DOHH2 (cell line): Measurements from ENCODE around the gene MOV10L1.
"Not testable (repeated sequence)": the region's sequence is repeated elsewhere in the genome, so short reads cannot be mapped to it uniquely, and the experiment has no call there.

Source experiments
- H3F3A ChIP-seq: fragments of 200-600 bp; sonication (generic), shearing (Covaris generic); 2 replicates; pipeline ENCODE4 v1.6.0; 2016; ENCODE audit warnings: antibody characterized with exemption, mild to moderate bottlenecking; ENCODE audit not compliant: control insufficient read depth, insufficient read depth
- H3K27ac ChIP-seq: fragments of 200-600 bp; sonication (generic); 2 replicates; pipeline ENCODE4 v1.5.1; 2014; ENCODE audit warnings: low read depth, mild to moderate bottlenecking, low read length, moderate library complexity
- H3K27me3 ChIP-seq: fragments of 200-600 bp; sonication (generic); 2 replicates; pipeline ENCODE4 v1.6.1; 2014; ENCODE audit warnings: mild to moderate bottlenecking, low read length, mixed read lengths; ENCODE audit not compliant: control insufficient read depth
- H3K36me3 ChIP-seq: fragments of 200-600 bp; sonication (generic); 2 replicates; pipeline ENCODE4 v1.6.1; 2014; ENCODE audit warnings: mild to moderate bottlenecking, low read length, moderate library complexity, mixed read lengths; ENCODE audit not compliant: control insufficient read depth
- H3K4me1 ChIP-seq: fragments of 200-600 bp; sonication (generic); 2 replicates; pipeline ENCODE4 v1.6.1; 2014; ENCODE audit warnings: mild to moderate bottlenecking, low read length, mixed read lengths; ENCODE audit not compliant: control insufficient read depth
- H3K4me2 ChIP-seq: fragments of 200-600 bp; sonication (generic); 2 replicates; pipeline ENCODE4 v1.6.0; 2014; ENCODE audit warnings: mild to moderate bottlenecking, low read length, moderate library complexity
- H3K4me3 ChIP-seq: fragments of 200-600 bp; sonication (generic); 2 replicates; pipeline ENCODE4 v1.5.1; 2014; ENCODE audit warnings: mild to moderate bottlenecking, low read length, mixed read lengths
- H3K79me2 ChIP-seq: fragments of 200-600 bp; sonication (generic); 2 replicates; pipeline ENCODE4 v1.6.1; 2014; ENCODE audit warnings: mild to moderate bottlenecking, low read length, mixed read lengths; ENCODE audit not compliant: control insufficient read depth
- H3K9me2 ChIP-seq: fragments of 200-600 bp; sonication (generic); replicated peaks from 2 replicates; pipeline ENCODE4 v1.6.1; 2014; ENCODE audit warnings: mild to moderate bottlenecking, low read length, mixed read lengths; ENCODE audit not compliant: control insufficient read depth
- H3K9me3 ChIP-seq: fragments of 200-600 bp; sonication (generic); 2 replicates; pipeline ENCODE4 v1.6.1; 2014; ENCODE audit warnings: antibody characterized with exemption, low read length, mixed read lengths; ENCODE audit not compliant: control insufficient read depth, insufficient read depth
- H4K20me1 ChIP-seq: fragments of 200-600 bp; sonication (generic); 2 replicates; pipeline ENCODE4 v1.6.0; 2014; ENCODE audit warnings: low read depth, mild to moderate bottlenecking, antibody characterized with exemption, low read length, moderate library complexity; ENCODE audit not compliant: control insufficient read depth, insufficient read depth
- CTCF ChIP-seq: fragments of 200-600 bp; sonication (generic); IDR thresholded peaks from one replicate; pipeline ENCODE4 v1.5.1; 2014; ENCODE audit warnings: antibody characterized with exemption, mild to moderate bottlenecking, low read depth, low read length; ENCODE audit not compliant: poor library complexity, severe bottlenecking
- EZH2phosphoT487 ChIP-seq: fragments of 200-600 bp; sonication (generic); IDR thresholded peaks from 2 replicates; pipeline ENCODE4 v1.6.1; 2017; ENCODE audit warnings: borderline replicate concordance, mild to moderate bottlenecking, antibody characterized with exemption, low read length, moderate library complexity, mixed read lengths

The MOV10L1 gene

GRCh38 chr22:50136581-50137015 lies 46.8 kb downstream of the MOV10L1 start:
- Histone ChIP-seq H3K9me2 (no peaks in the 10 kb centered on the region), H3K79me2 (no peaks in the 10 kb centered on the region), H4K20me1 (no peaks in the 10 kb centered on the region), H3F3A (no peaks in the 10 kb centered on the region), H3K4me2 (no peak overlapping the region), H3K4me1 (no peaks in the 10 kb centered on the region), H3K9me3 (no peaks in the 10 kb centered on the region), H3K4me3 (no peak overlapping the region), H3K36me3 (no peaks in the 10 kb centered on the region), H3K27ac (no peak overlapping the region), H3K27me3 (peaks cover 14% of the 10 kb centered on the region)
- TF ChIP-seq EZH2phosphoT487: no peak
- no peak for TF ChIP-seq CTCF

DNA sequence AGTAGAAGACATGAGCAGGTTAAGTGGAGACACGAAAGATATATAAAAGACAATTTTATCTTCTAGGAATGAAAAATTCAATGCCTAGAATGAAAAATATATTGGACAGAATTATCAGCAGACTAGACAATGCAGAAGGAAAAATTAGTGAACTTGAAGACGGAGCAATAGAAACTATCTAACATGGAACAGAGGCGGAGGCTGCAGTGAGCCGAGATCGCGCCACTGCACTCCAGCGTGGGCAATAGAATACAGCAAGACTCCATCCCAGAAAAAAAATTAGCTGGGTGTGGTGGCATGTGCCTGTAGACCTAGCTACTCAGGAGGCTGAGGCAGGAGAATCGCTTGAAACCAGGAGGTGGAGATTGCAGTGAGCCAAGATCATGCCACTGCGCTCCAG lies 47.5 kb downstream of the MOV10L1 start:
- not testable (repeated sequence) for H3K4me1 ChIP-seq, H3K9me3 ChIP-seq, H3K9me2 ChIP-seq, H4K20me1 ChIP-seq, H3K4me2 ChIP-seq, H3K79me2 ChIP-seq, H3F3A ChIP-seq, H3K27ac ChIP-seq, H3K36me3 ChIP-seq, H3K4me3 ChIP-seq
- H3K27me3 ChIP-seq: peaks cover 10% of the 10 kb centered on the region

GRCh38 chr22:50138041-50138440 lies 48.2 kb downstream of the MOV10L1 start:
- no peak overlapping the region for H3K27ac ChIP-seq
- no peak overlapping the region for H3K4me2 ChIP-seq
- H3K27me3 ChIP-seq: peaks cover 11% of the 10 kb centered on the region
- H3K4me3 ChIP-seq: no peak overlapping the region
- TF ChIP-seq CTCF: no peak
- no peak for TF ChIP-seq EZH2phosphoT487
- H3K36me3 ChIP-seq: no peaks in the 10 kb centered on the region
- no peaks in the 10 kb centered on the region for H3K9me3 ChIP-seq
- no peaks in the 10 kb centered on the region for H3K79me2 ChIP-seq
- H3K4me1 ChIP-seq: no peaks in the 10 kb centered on the region
- H3F3A ChIP-seq: no peaks in the 10 kb centered on the region
- no peaks in the 10 kb centered on the region for H3K9me2 ChIP-seq
- no peaks in the 10 kb centered on the region for H4K20me1 ChIP-seq

DNA sequence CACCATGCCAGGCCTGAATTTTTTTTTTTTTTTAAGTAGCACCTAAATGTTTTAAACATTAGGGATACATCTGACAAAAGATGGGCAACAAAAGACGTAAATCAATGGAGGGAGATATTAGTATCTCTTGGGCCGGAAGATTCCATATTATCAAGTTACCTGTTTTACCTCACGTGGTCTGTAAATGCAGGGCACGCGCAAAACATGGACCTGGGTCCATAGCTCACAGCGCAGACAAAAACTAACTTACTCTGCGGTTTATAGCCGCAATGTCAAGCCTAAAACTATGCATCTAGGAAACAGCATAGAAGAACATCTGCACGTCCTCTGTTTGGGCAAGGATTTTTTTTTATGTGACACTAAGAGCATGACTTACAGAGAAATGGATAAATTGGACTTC lies 49.2 kb downstream of the MOV10L1 start:
- Histone ChIP-seq H3K4me2 (no peak overlapping the region), H3K4me1 (no peaks in the 10 kb centered on the region), H3K36me3 (no peaks in the 10 kb centered on the region), H3K27ac (no peak overlapping the region), H3K9me3 (no peaks in the 10 kb centered on the region), H4K20me1 (no peaks in the 10 kb centered on the region), H3K4me3 (no peak overlapping the region), H3F3A (no peaks in the 10 kb centered on the region), H3K9me2 (no peaks in the 10 kb centered on the region), H3K27me3 (peaks cover 17% of the 10 kb centered on the region), H3K79me2 (no peaks in the 10 kb centered on the region)
- TF ChIP-seq CTCF (no peak), EZH2phosphoT487 (no peak)
